ENCODE measurements around the gene SLC47A2. TPM values are rescaled to one million over a fixed set of nuclear protein-coding genes. Genes with fewer than 3 reads are reported as not detected.
A peak's percentile ranks its signal among the peaks of the same experiment; 100 is the strongest.

Gene SLC47A2
- total RNA-seq, 1 donor: not detected

- Histone ChIP-seq H2AFZ (ENCODE audit: low read length) (no peak overlapping the region), H3K36me3 (ENCODE audit: insufficient read depth, low read length) (no peaks in the 10 kb centered on the region), H3K79me2 (ENCODE audit: insufficient read depth, low read length) (no peaks in the 10 kb centered on the region), H3K4me1 (ENCODE audit: insufficient read depth, low read length) (peaks cover 3% of the 10 kb centered on the region), H3K27me3 (ENCODE audit: insufficient read depth, low read length) (no peaks in the 10 kb centered on the region), H3K4me2 (ENCODE audit: insufficient read depth, low read length) (no peak overlapping the region), H3K27ac (ENCODE audit: low read depth, low read length) (no peak overlapping the region), H3K9me3 (ENCODE audit: low read depth, low read length) (no peaks in the 10 kb centered on the region), H3K4me3 (ENCODE audit: insufficient read depth, low read length) (no peak overlapping the region), H4K20me1 (ENCODE audit: insufficient read depth, low read length) (no peaks in the 10 kb centered on the region)
- peak; percentile 62 for DNase-seq (ENCODE audit: insufficient read length, low spot score, missing footprints)
- no peak for TF ChIP-seq CTCF (IDR thresholded peaks at IDR 0.05; ENCODE audit: extremely low read depth, low read depth, low read length)
Observed at GRCh38 chr17:19742495-19742894, 26.1 kb upstream of the SLC47A2 start.

- H3K27ac ChIP-seq (ENCODE audit: low read depth, low read length): no peak overlapping the region
- no peaks in the 10 kb centered on the region for H3K36me3 ChIP-seq (ENCODE audit: insufficient read depth, low read length)
- H3K27me3 ChIP-seq (ENCODE audit: insufficient read depth, low read length): no peaks in the 10 kb centered on the region
- H3K9me3 ChIP-seq (ENCODE audit: low read depth, low read length): no peaks in the 10 kb centered on the region
- no peaks in the 10 kb centered on the region for H3K79me2 ChIP-seq (ENCODE audit: insufficient read depth, low read length)
- no peak overlapping the region for H3K4me2 ChIP-seq (ENCODE audit: insufficient read depth, low read length)
- no peak for TF ChIP-seq CTCF (IDR thresholded peaks at IDR 0.05; ENCODE audit: extremely low read depth, low read depth, low read length)
- H3K4me3 ChIP-seq (ENCODE audit: insufficient read depth, low read length): no peak overlapping the region
- H4K20me1 ChIP-seq (ENCODE audit: insufficient read depth, low read length): no peaks in the 10 kb centered on the region
- no peak overlapping the region for H2AFZ ChIP-seq (ENCODE audit: low read length)
- peak; percentile 44 for DNase-seq (ENCODE audit: insufficient read length, low spot score, missing footprints)
- peaks cover 3% of the 10 kb centered on the region for H3K4me1 ChIP-seq (ENCODE audit: insufficient read depth, low read length)
Observed at GRCh38 chr17:19741832-19742457, 25.6 kb upstream of the SLC47A2 start.

GRCh38 chr17:19740933-19741332 is 24.5 kb upstream of the SLC47A2 start:
- Histone ChIP-seq H3K27ac (ENCODE audit: low read depth, low read length) (no peak overlapping the region), H3K36me3 (ENCODE audit: insufficient read depth, low read length) (no peaks in the 10 kb centered on the region), H3K4me2 (ENCODE audit: insufficient read depth, low read length) (no peak overlapping the region), H2AFZ (ENCODE audit: low read length) (no peak overlapping the region), H3K9me3 (ENCODE audit: low read depth, low read length) (no peaks in the 10 kb centered on the region), H4K20me1 (ENCODE audit: insufficient read depth, low read length) (no peaks in the 10 kb centered on the region), H3K4me3 (ENCODE audit: insufficient read depth, low read length) (no peak overlapping the region), H3K79me2 (ENCODE audit: insufficient read depth, low read length) (no peaks in the 10 kb centered on the region), H3K27me3 (ENCODE audit: insufficient read depth, low read length) (no peaks in the 10 kb centered on the region), H3K4me1 (ENCODE audit: insufficient read depth, low read length) (peaks cover 3% of the 10 kb centered on the region)
- DNase-seq (ENCODE audit: insufficient read length, low spot score, missing footprints): peak; percentile 77
- TF ChIP-seq CTCF (IDR thresholded peaks at IDR 0.05; ENCODE audit: extremely low read depth, low read depth, low read length): no peak

- TF ChIP-seq CTCF (IDR thresholded peaks at IDR 0.05; ENCODE audit: extremely low read depth, low read depth, low read length): no peak
- Histone ChIP-seq H3K36me3 (ENCODE audit: insufficient read depth, low read length) (no peaks in the 10 kb centered on the region), H3K4me1 (ENCODE audit: insufficient read depth, low read length) (no peaks in the 10 kb centered on the region), H3K4me3 (ENCODE audit: insufficient read depth, low read length) (no peak overlapping the region), H2AFZ (ENCODE audit: low read length) (no peak overlapping the region), H3K27me3 (ENCODE audit: insufficient read depth, low read length) (no peaks in the 10 kb centered on the region), H3K79me2 (ENCODE audit: insufficient read depth, low read length) (no peaks in the 10 kb centered on the region), H3K27ac (ENCODE audit: low read depth, low read length) (no peak overlapping the region), H3K9me3 (ENCODE audit: low read depth, low read length) (no peaks in the 10 kb centered on the region), H4K20me1 (ENCODE audit: insufficient read depth, low read length) (no peaks in the 10 kb centered on the region), H3K4me2 (ENCODE audit: insufficient read depth, low read length) (no peak overlapping the region)
- DNase-seq (ENCODE audit: insufficient read length, low spot score, missing footprints): peak; percentile 74
Observed at GRCh38 chr17:19739241-19740201, 23.1 kb upstream of the SLC47A2 start.

Measured in osteoblast (primary cell).